Caco-2 (cell line): ENCODE measurements around the gene ZBTB34. TPM values are rescaled to one million over a fixed set of nuclear protein-coding genes. Genes with fewer than 3 reads are reported as not detected.

Experiments
- BruUV-seq: library from RNA; stranded (reverse); fragments of 400-500 nt; replicated peaks from 2 replicates; lab custom pipeline; 2021; lab: Mats Ljungman, UMichigan
- CTCF ChIA-PET: fragments of 300-600 bp; sonication (Branson Sonifier 250); formaldehyde crosslinking; loops from one replicate; lab custom pipeline; 2022; ENCODE audit warnings: antibody characterized with exemption; lab: Charles Lee
- POLR2A ChIA-PET: fragments of 300-600 bp; sonication (Branson Sonifier 250); formaldehyde crosslinking; loops from one replicate; lab custom pipeline; 2022; ENCODE audit warnings: antibody characterized with exemption; lab: Charles Lee
- DNase-seq, 2 experiments: peaks; one replicate each; pipeline versions ENCODE4 v3.0.0 to v3.0.0-alpha.2; 2020 to 2022
- H3K27me3 ChIP-seq: replicated peaks from 2 replicates; pipeline ENCODE4 v1.6.0; 2011; ENCODE audit warnings: low read length; ENCODE audit not compliant: control insufficient read depth, insufficient read depth
- H3K36me3 ChIP-seq: 2 replicates; pipeline ENCODE4 v1.5.1; 2011; ENCODE audit warnings: low read length; ENCODE audit not compliant: control insufficient read depth, insufficient read depth
- H3K4me1 ChIP-seq: fragments of 250-450 bp; sonication (Bioruptor Pico); 2 replicates; pipeline ENCODE4 v1.5.1; 2020; ENCODE audit warnings: mild to moderate bottlenecking
- H3K4me3 ChIP-seq: 2 replicates; pipeline ENCODE4 v1.5.1; 2011; ENCODE audit warnings: low read depth, mild to moderate bottlenecking, control low read depth, low read length
- H3K9me3 ChIP-seq: fragments of 250-450 bp; sonication (Bioruptor Pico); 2 replicates; pipeline ENCODE4 v1.5.1; 2020; ENCODE audit warnings: mild to moderate bottlenecking, moderate library complexity
- H3K27ac Mint-ChIP-seq: one replicate; pipeline ENCODE4 v1.8.0; 2022; ENCODE audit warnings: mixed read lengths; ENCODE audit not compliant: unreplicated experiment
- H3K27me3 Mint-ChIP-seq: one replicate; pipeline ENCODE4 v1.8.0; 2022; ENCODE audit warnings: mixed read lengths; ENCODE audit not compliant: insufficient read depth, unreplicated experiment
- H3K36me3 Mint-ChIP-seq: one replicate; pipeline ENCODE4 v1.8.0; 2022; ENCODE audit warnings: mild to moderate bottlenecking, mixed read lengths; ENCODE audit not compliant: insufficient read depth, unreplicated experiment
- H3K4me1 Mint-ChIP-seq: one replicate; pipeline ENCODE4 v1.8.0; 2022; ENCODE audit warnings: low read depth, mixed read lengths; ENCODE audit not compliant: unreplicated experiment
- H3K4me3 Mint-ChIP-seq: one replicate; pipeline ENCODE4 v1.8.0; 2022; ENCODE audit warnings: mild to moderate bottlenecking, moderate library complexity, mixed read lengths; ENCODE audit not compliant: unreplicated experiment
- H3K9me3 Mint-ChIP-seq: one replicate; pipeline ENCODE4 v1.8.0; 2022; ENCODE audit warnings: mixed read lengths; ENCODE audit not compliant: unreplicated experiment
- intact Hi-C: fragments of 100-400 bp; cut with micrococcal nuclease; formaldehyde crosslinking; loops from one replicate; pipeline ENCODE4 v1.10.0; 2022; ENCODE audit not compliant: unreplicated experiment
- total RNA-seq: library from RNA; stranded (reverse); gene quantifications from 2 replicates; pipeline ENCODE4 v1.2.3, GENCODE V29; 2022
- TF ChIP-seq, protein P1 (sequence below), 2 experiments: fragments of 200-600 bp in 1 of 2; IDR thresholded peaks; 1 replicate in 1 of 2; 2 replicates in 1 of 2; pipeline versions ENCODE4 v1.5.1 to v1.8.0; 2011 to 2022; ENCODE audit warnings: antibody characterized with exemption in 1 of 2, control low read depth in 1 of 2, inconsistent platforms in 1 of 2, low read depth in 1 of 2, low read length in 1 of 2, mild to moderate bottlenecking in 1 of 2, moderate library complexity in 1 of 2; ENCODE audit not compliant: insufficient read depth in 1 of 2, severe bottlenecking in 1 of 2, unreplicated experiment in 1 of 2

ZBTB34 gene
- total RNA-seq, 1 experiment from 2014 or later, result 17.1 TPM

DNA sequence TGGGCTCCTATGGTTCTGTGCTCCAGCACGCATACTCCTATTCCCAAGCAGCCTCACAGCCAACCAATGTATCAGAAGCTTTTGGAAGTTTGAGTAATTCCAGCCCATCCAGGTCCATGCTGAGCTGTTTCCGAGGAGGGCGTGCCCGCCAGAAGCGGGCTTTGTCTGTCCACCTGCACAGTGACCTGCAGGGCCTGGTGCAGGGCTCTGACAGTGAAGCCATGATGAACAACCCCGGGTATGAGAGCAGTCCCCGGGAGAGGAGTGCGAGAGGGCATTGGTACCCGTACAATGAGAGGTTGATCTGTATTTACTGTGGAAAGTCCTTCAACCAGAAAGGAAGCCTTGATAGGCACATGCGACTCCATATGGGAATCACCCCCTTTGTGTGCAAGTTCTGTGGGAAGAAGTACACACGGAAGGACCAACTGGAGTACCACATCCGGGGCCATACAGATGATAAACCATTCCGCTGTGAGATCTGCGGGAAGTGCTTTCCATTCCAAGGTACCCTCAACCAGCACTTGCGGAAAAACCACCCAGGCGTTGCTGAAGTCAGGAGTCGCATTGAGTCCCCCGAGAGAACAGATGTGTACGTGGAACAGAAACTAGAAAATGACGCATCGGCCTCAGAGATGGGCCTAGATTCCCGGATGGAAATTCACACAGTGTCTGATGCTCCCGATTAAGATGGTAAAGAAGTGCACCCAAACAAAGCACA, 19.9 kb downstream of the ZBTB34 start:
- peaks cover 12% of the 10 kb centered on the region for H3K4me1 Mint-ChIP-seq
- H3K4me3 Mint-ChIP-seq, result no peak overlapping the region
- intact Hi-C loops, result no loop called here
- peaks cover 11% of the 10 kb centered on the region for H3K4me1 ChIP-seq
- no peaks in the 10 kb centered on the region for H3K27me3 Mint-ChIP-seq
- H3K9me3 ChIP-seq, result no peaks in the 10 kb centered on the region
- TF ChIP-seq, protein P1, sequence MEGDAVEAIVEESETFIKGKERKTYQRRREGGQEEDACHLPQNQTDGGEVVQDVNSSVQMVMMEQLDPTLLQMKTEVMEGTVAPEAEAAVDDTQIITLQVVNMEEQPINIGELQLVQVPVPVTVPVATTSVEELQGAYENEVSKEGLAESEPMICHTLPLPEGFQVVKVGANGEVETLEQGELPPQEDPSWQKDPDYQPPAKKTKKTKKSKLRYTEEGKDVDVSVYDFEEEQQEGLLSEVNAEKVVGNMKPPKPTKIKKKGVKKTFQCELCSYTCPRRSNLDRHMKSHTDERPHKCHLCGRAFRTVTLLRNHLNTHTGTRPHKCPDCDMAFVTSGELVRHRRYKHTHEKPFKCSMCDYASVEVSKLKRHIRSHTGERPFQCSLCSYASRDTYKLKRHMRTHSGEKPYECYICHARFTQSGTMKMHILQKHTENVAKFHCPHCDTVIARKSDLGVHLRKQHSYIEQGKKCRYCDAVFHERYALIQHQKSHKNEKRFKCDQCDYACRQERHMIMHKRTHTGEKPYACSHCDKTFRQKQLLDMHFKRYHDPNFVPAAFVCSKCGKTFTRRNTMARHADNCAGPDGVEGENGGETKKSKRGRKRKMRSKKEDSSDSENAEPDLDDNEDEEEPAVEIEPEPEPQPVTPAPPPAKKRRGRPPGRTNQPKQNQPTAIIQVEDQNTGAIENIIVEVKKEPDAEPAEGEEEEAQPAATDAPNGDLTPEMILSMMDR (IDR thresholded peaks at IDR 0.05; ENCODE audit: insufficient read depth in 1 of 2, low read depth in 1 of 2, low read length in 1 of 2, severe bottlenecking in 1 of 2, unreplicated experiment in 1 of 2), result no peak
- DNase-seq, result no peak
- BruUV-seq, result no TSS peak
- H3K27me3 ChIP-seq, result no peaks in the 10 kb centered on the region
- H3K27ac Mint-ChIP-seq, result no peak overlapping the region
- H3K4me3 ChIP-seq, result no peak overlapping the region
- CTCF ChIA-PET, result no interaction called here
- no peaks in the 10 kb centered on the region; the same call in 1 of the 2 replicates for H3K36me3 ChIP-seq
- H3K9me3 Mint-ChIP-seq, result no peaks in the 10 kb centered on the region
- POLR2A ChIA-PET, result no interaction called here
- peaks cover 36% of the 10 kb centered on the region for H3K36me3 Mint-ChIP-seq

DNA sequence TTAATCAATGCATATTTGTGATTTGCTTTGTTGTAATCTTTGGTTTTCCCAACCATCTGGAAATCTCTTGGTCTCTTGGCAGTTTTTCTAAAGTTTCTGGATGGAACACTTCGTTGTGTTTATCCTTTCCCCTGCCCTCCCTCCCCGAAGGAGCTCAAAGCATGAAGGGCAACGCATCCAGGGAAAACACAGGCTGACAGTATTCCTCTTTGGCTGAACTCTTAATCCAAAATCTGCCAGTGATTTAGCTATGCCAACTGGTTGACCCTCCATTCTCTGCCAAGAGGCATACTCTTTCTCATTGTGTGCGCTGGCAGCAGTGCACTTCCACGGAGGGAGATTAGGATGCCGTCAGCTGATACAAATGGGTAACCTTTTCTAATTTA, 20.5 kb downstream of the ZBTB34 start:
- POLR2A ChIA-PET, result no interaction called here
- H3K9me3 ChIP-seq, result no peaks in the 10 kb centered on the region
- no peak overlapping the region for H3K4me3 Mint-ChIP-seq
- H3K9me3 Mint-ChIP-seq, result no peaks in the 10 kb centered on the region
- no peak for DNase-seq
- H3K27me3 ChIP-seq, result no peaks in the 10 kb centered on the region
- H3K27ac Mint-ChIP-seq, result no peak overlapping the region
- no peak overlapping the region for H3K4me3 ChIP-seq
- TF ChIP-seq, protein P1 (IDR thresholded peaks at IDR 0.05; ENCODE audit: insufficient read depth in 1 of 2, low read depth in 1 of 2, low read length in 1 of 2, severe bottlenecking in 1 of 2, unreplicated experiment in 1 of 2), result no peak
- BruUV-seq, result no TSS peak
- intact Hi-C loops, result no loop called here
- no peaks in the 10 kb centered on the region for H3K27me3 Mint-ChIP-seq
- H3K36me3 ChIP-seq, result no peaks in the 10 kb centered on the region; the same call in 1 of the 2 replicates
- CTCF ChIA-PET, result no interaction called here
- peaks cover 15% of the 10 kb centered on the region for H3K4me1 Mint-ChIP-seq
- peaks cover 38% of the 10 kb centered on the region for H3K36me3 Mint-ChIP-seq
- peaks cover 17% of the 10 kb centered on the region for H3K4me1 ChIP-seq

DNA sequence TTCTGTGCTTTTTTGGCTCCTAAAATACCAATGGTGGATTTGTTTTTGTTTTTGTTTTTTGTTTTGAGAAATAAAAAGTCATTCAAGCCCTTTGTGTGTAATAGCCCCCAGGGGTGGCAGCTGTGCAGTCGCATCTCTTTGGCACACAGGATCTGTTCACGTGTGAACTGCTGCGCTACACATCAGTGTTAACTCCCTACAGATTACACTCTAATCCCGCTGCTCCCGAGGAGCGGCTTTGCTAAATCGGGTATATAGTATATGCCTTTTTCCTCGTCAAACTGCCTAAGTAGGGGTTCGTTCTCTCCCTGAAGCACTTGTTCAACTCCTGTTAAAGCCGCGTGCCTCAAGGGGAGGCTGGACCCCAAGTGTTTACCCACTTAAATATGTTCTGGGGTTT, 22.3 kb downstream of the ZBTB34 start:
- Histone ChIP-seq H3K27me3 (no peaks in the 10 kb centered on the region), H3K9me3 (no peaks in the 10 kb centered on the region), H3K4me3 (no peak overlapping the region), H3K36me3 (no peaks in the 10 kb centered on the region; the same call in 1 of the 2 replicates), H3K4me1 (peaks cover 21% of the 10 kb centered on the region)
- Mint-ChIP-seq H3K4me3 (no peak overlapping the region), H3K4me1 (peaks cover 14% of the 10 kb centered on the region), H3K36me3 (peaks cover 42% of the 10 kb centered on the region), H3K9me3 (no peaks in the 10 kb centered on the region), H3K27ac (no peak overlapping the region), H3K27me3 (no peaks in the 10 kb centered on the region)
- ChIA-PET POLR2A (interaction anchor here (0.7 kb wide), 1 partner anchor 33 kb away, joined by 4 read pairs; no protein-coding TSS in a partner anchor), CTCF (no interaction called here)
- intact Hi-C loops, result no loop called here
- no TSS peak for BruUV-seq
- DNase-seq, result no peak
- TF ChIP-seq, protein P1 (IDR thresholded peaks at IDR 0.05; ENCODE audit: insufficient read depth in 1 of 2, low read depth in 1 of 2, low read length in 1 of 2, severe bottlenecking in 1 of 2, unreplicated experiment in 1 of 2), result no peak
